Gastroesophageal sphincter (tissue), 4 donors: ENCODE measurements around the gene HTR7. TPM values are rescaled to one million over a fixed set of nuclear protein-coding genes. Genes with fewer than 3 reads are reported as not detected.

ENCODE experiments used
- ATAC-seq: fragments of 150-250 bp; one replicate; pipeline ENCODE4 v1.9.1; 2016; ENCODE audit warnings: mild to moderate bottlenecking, moderate library complexity
- H3K27ac ChIP-seq, 4 donors: fragments of 200-600 bp; sonication (generic) in 3 of 4; 1 replicate in 3 of 4; 2 replicates in 1 of 4; pipeline ENCODE4 v1.5.1; 2016 to 2019
- H3K27me3 ChIP-seq: fragments of 200-600 bp; sonication (generic); one replicate; pipeline ENCODE4 v1.5.1; 2019
- H3K36me3 ChIP-seq, 2 donors: fragments of 200-600 bp; sonication (generic); one replicate each; pipeline ENCODE4 v1.5.1; 2019; ENCODE audit warnings: control low read depth in 1 of 2
- H3K4me1 ChIP-seq, 3 donors: fragments of 200-600 bp; sonication (generic); 1 replicate in 2 of 3; 2 replicates in 1 of 3; pipeline ENCODE4 v1.5.1; 2016 to 2019; ENCODE audit warnings: control low read depth in 2 of 3
- H3K4me3 ChIP-seq, 2 donors: fragments of 200-600 bp; sonication (generic); one replicate each; pipeline ENCODE4 v1.5.1; 2019; ENCODE audit warnings: mild to moderate bottlenecking in 1 of 2, moderate library complexity in 1 of 2
- H3K9me3 ChIP-seq, 3 donors: fragments of 200-600 bp; sonication (generic); one replicate each; pipeline ENCODE4 v1.5.1; 2017 to 2019; ENCODE audit warnings: control low read depth in 2 of 3
- EP300 ChIP-seq: sonication (generic); formaldehyde crosslinking; IDR thresholded peaks from one replicate; pipeline ENCODE4 v1.6.1; 2017; ENCODE audit warnings: antibody characterized with exemption, mild to moderate bottlenecking
- POLR2A ChIP-seq, 2 donors: fragments of 450-650 bp; IDR thresholded peaks; one replicate each; pipeline ENCODE4 v1.6.1; 2017; ENCODE audit warnings: antibody characterized with exemption in 2 of 2, mild to moderate bottlenecking in 2 of 2, moderate library complexity in 1 of 2
- POLR2AphosphoS5 ChIP-seq: sonication (generic); formaldehyde crosslinking; IDR thresholded peaks from one replicate; pipeline ENCODE4 v1.6.1; 2017; ENCODE audit warnings: antibody characterized with exemption
- WGBS, 2 donors: methylation state at CpG; one replicate each; pipeline ENCODE4 v1.1.5; 2018; ENCODE audit warnings: low coverage in 1 of 2; 5-methylcytosine and 5-hydroxymethylcytosine counted together
- total RNA-seq, 4 donors: library from RNA; depleted of rRNA; stranded (reverse); fragments of >200 nt; gene quantifications; one replicate each; pipeline ENCODE4 v1.1.0, GENCODE V29; 2016
- TF ChIP-seq, protein P1 (sequence below), 4 experiments: fragments of 200-600 bp in 2 of 4; fragments of 450-650 bp in 2 of 4; sonication (generic) in 1 of 4; IDR thresholded peaks; one replicate each; pipeline ENCODE4 v1.5.1; 2017 to 2019; ENCODE audit warnings: antibody characterized with exemption in 4 of 4, mild to moderate bottlenecking in 2 of 4, moderate library complexity in 2 of 4

The HTR7 gene
- total RNA-seq, 4 donors from 2014 or later, result 0.19 to 7.9 (median 0.41) TPM

DNA sequence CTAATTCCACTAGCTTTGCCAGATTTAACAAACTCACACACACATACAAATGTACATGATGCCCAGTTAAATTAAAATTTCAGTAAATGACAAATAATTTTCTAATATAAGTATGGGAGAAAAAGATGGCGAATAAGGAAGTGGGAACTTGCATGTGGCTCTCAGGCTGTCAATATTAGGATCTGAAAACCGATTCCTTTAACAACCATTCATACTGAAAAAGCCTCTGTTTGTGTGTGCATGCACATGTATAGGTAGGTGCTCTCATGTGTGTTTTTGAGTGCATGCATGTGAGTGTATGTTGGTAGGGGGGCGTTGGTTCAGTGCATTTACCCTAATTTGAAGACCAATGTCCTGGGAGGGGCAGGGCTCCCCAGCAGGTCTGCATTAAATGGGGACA, 125.3 kb downstream of the HTR7 start:
- H3K4me3 ChIP-seq, result no peak overlapping the region
- no peak overlapping the region for H3K27ac ChIP-seq
- H3K27me3 ChIP-seq, result no peaks in the 10 kb centered on the region
- no peaks in the 10 kb centered on the region for H3K36me3 ChIP-seq
- no peaks in the 10 kb centered on the region for H3K9me3 ChIP-seq
- ATAC-seq, result no peak
- no peak for TF ChIP-seq POLR2AphosphoS5
- TF ChIP-seq, protein P1, sequence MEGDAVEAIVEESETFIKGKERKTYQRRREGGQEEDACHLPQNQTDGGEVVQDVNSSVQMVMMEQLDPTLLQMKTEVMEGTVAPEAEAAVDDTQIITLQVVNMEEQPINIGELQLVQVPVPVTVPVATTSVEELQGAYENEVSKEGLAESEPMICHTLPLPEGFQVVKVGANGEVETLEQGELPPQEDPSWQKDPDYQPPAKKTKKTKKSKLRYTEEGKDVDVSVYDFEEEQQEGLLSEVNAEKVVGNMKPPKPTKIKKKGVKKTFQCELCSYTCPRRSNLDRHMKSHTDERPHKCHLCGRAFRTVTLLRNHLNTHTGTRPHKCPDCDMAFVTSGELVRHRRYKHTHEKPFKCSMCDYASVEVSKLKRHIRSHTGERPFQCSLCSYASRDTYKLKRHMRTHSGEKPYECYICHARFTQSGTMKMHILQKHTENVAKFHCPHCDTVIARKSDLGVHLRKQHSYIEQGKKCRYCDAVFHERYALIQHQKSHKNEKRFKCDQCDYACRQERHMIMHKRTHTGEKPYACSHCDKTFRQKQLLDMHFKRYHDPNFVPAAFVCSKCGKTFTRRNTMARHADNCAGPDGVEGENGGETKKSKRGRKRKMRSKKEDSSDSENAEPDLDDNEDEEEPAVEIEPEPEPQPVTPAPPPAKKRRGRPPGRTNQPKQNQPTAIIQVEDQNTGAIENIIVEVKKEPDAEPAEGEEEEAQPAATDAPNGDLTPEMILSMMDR (IDR thresholded peaks at IDR 0.05), result no peak
- no peak for TF ChIP-seq POLR2A (IDR thresholded peaks at IDR 0.05)
- no peak for TF ChIP-seq EP300
- H3K4me1 ChIP-seq, result no peaks in the 10 kb centered on the region
- 67 to 87% methylated on average over 3 of the region's 3 CpGs for WGBS, 2 donors

DNA sequence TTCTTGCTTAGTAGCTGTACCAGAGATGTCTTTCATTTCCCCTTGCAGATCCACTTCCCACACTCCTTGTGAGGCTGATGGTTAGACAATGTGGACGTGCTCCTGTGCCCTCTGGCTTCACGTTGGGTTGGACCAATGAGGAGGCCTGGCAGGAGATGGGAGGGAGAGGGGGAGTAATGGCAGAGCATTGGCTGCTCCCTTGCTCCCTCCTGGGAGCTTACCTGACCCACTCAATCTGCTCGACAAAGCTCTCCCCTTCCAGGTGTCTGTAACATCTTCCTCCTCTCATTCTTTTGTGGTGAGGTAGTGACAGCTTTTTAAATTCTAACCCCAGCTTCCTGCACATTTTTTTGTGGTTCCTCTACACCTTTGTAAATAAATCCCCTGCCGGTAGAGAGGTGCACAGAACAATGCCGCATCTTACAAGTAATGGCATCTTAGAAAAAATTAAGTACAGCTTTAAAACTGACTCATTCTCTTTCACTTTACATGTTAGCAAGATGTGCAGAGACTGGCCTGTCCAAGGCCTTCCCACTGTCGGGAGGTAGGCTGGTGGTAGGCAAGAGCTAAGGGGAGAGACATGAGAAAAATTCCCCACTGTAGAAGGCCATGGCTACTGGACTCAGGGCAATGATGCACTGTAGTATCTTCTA, 134.3 kb downstream of the HTR7 start:
- TF ChIP-seq EP300, result no peak
- no peak for TF ChIP-seq POLR2AphosphoS5
- TF ChIP-seq POLR2A (IDR thresholded peaks at IDR 0.05), result no peak
- TF ChIP-seq, protein P1 (IDR thresholded peaks at IDR 0.05), result no peak
- no peaks in the 10 kb centered on the region for H3K27me3 ChIP-seq
- WGBS, 2 donors, result 48 to 53% methylated on average over 3 to 6 of the region's 6 CpGs
- no peak overlapping the region for H3K27ac ChIP-seq
- no peaks in the 10 kb centered on the region for H3K36me3 ChIP-seq
- H3K4me3 ChIP-seq, result no peak overlapping the region
- no peaks in the 10 kb centered on the region for H3K4me1 ChIP-seq
- no peak for ATAC-seq
- no peaks in the 10 kb centered on the region for H3K9me3 ChIP-seq

DNA sequence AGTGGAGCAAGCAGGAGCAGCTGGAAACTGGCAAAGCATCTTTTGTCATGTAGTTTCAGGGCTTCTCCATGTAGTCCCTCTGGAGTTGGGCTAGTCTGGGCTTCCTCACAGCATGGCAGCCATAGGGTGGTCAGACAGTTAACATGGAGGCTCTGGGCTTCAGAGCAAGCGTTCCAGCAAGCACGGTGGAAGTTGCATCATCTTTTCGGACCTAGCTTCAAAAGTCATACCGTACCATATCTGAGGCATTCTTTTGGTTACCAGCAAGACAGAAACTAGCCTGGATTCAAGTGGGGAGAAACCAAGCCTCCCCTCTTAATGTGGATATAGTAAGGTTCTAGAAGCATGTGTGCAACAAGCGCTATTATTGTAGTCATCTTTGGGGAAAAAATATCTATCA, 135.0 kb downstream of the HTR7 start:
- Histone ChIP-seq H3K27me3 (no peaks in the 10 kb centered on the region), H3K4me3 (no peak overlapping the region), H3K36me3 (no peaks in the 10 kb centered on the region), H3K4me1 (no peaks in the 10 kb centered on the region), H3K27ac (no peak overlapping the region), H3K9me3 (no peaks in the 10 kb centered on the region)
- no peak for ATAC-seq
- 91 to 96% methylated on average over 3 to 4 of the region's 5 CpGs for WGBS, 2 donors
- TF ChIP-seq POLR2AphosphoS5 (no peak), EP300 (no peak), POLR2A (IDR thresholded peaks at IDR 0.05) (no peak)
- TF ChIP-seq, protein P1 (IDR thresholded peaks at IDR 0.05), result no peak

DNA sequence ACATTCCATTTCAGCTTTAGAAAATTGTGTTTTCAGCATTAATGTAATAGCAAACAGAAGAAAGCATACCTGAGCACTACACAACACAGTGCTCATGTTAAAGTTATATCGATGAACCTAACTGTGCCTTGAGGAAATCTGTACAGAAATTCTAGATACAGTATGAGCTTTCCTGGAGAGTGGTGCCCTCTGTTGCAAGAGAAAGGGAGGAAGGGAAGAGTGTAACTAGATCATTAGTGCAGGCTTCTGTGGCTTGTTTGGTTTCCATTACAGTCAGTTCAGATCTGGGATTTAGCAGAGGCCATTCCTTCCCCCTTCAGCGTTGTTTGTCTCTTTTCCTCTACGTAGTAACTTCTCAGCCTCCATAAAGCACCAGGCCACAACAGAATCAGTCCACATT, 139.7 kb downstream of the HTR7 start:
- ATAC-seq, result no peak
- 59 to 95% methylated on average over 3 of the region's 3 CpGs for WGBS, 2 donors
- Histone ChIP-seq H3K9me3 (no peaks in the 10 kb centered on the region), H3K36me3 (no peaks in the 10 kb centered on the region), H3K27ac (no peak overlapping the region), H3K4me3 (no peak overlapping the region), H3K27me3 (no peaks in the 10 kb centered on the region), H3K4me1 (no peaks in the 10 kb centered on the region)
- TF ChIP-seq POLR2AphosphoS5, result no peak
- TF ChIP-seq POLR2A (IDR thresholded peaks at IDR 0.05), result no peak
- no peak for TF ChIP-seq EP300
- TF ChIP-seq, protein P1 (IDR thresholded peaks at IDR 0.05), result no peak

DNA sequence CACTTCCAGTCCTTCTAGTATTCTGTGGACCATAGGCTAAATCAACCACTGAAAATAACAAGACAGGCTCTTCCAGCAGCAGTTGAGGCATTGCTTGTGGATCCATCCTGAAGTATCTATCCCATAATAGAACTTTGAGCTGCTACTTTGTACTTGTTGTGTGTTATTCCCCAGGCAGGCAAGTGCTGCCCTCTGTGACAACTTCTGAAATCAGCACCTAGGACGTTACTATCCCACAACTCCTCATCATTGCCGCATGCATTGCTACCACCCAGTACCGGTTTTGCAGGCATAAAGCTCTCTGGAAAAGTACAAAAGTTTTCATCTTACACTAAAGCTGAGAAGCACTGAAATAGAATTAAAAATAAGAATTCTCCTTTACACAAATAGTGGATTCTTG, 145.3 kb downstream of the HTR7 start:
- no peaks in the 10 kb centered on the region for H3K9me3 ChIP-seq
- H3K27ac ChIP-seq, result no peak overlapping the region
- no peaks in the 10 kb centered on the region for H3K27me3 ChIP-seq
- WGBS, 2 donors, result 67 to 79% methylated on average over 3 of the region's 3 CpGs
- H3K36me3 ChIP-seq, result no peaks in the 10 kb centered on the region
- ATAC-seq, result no peak
- TF ChIP-seq POLR2AphosphoS5, result no peak
- no peak for TF ChIP-seq EP300
- TF ChIP-seq, protein P1 (IDR thresholded peaks at IDR 0.05), result no peak
- no peak for TF ChIP-seq POLR2A (IDR thresholded peaks at IDR 0.05)
- H3K4me3 ChIP-seq, result no peak overlapping the region
- H3K4me1 ChIP-seq, result no peaks in the 10 kb centered on the region
